Esophagus muscularis mucosa (tissue), 4 donors: ENCODE measurements around the gene SLC10A2. TPM values are rescaled to one million over a fixed set of nuclear protein-coding genes. Genes with fewer than 3 reads are reported as not detected.

ENCODE experiments used
- DNase-seq: peaks from one replicate; pipeline ENCODE4 v3.0.0-alpha.2; 2017; ENCODE audit errors: extremely low spot score
- H3K27ac ChIP-seq, 4 donors: fragments of 200-600 bp; sonication (generic); replicated peaks in 1 of 4; 1 replicate in 3 of 4; 2 replicates in 1 of 4; pipeline ENCODE4 v1.5.1; 2016 to 2019; ENCODE audit warnings: mild to moderate bottlenecking in 1 of 4
- H3K27me3 ChIP-seq, 4 donors: fragments of 200-600 bp; sonication (generic); one replicate each; pipeline versions ENCODE4 v1.5.1 to v1.6.0; 2016 to 2019
- H3K36me3 ChIP-seq, 4 donors: fragments of 200-600 bp; sonication (generic); one replicate each; pipeline ENCODE4 v1.5.1; 2016 to 2019
- H3K4me1 ChIP-seq, 4 donors: fragments of 200-600 bp; sonication (generic); one replicate each; pipeline ENCODE4 v1.5.1; 2016 to 2019
- H3K4me3 ChIP-seq, 4 donors: fragments of 200-600 bp; sonication (generic); 1 replicate in 2 of 4; 2 replicates in 2 of 4; pipeline ENCODE4 v1.5.1; 2016 to 2019; ENCODE audit warnings: mild to moderate bottlenecking in 4 of 4, moderate library complexity in 1 of 4
- H3K9me3 ChIP-seq, 4 donors: fragments of 200-600 bp; sonication (generic); 1 replicate in 3 of 4; 2 replicates in 1 of 4; pipeline ENCODE4 v1.5.1; 2016 to 2019
- EP300 ChIP-seq: sonication (generic); formaldehyde crosslinking; IDR thresholded peaks from one replicate; pipeline ENCODE4 v1.6.1; 2017; ENCODE audit warnings: antibody characterized with exemption
- POLR2A ChIP-seq: fragments of 450-650 bp; IDR thresholded peaks from one replicate; pipeline ENCODE4 v1.6.1; 2017; ENCODE audit warnings: antibody characterized with exemption, moderate library complexity, mild to moderate bottlenecking, low read depth
- POLR2AphosphoS5 ChIP-seq, 2 donors: sonication (generic); formaldehyde crosslinking; IDR thresholded peaks; one replicate each; pipeline ENCODE4 v1.6.1; 2017; ENCODE audit warnings: antibody characterized with exemption in 2 of 2
- whole genome bisulfite sequencing: methylation state at CpG from one replicate; pipeline ENCODE4 v1.1.5; 2018; 5-methylcytosine and 5-hydroxymethylcytosine counted together
- intact Hi-C: fragments of 100-400 bp; cut with DNase I; formaldehyde crosslinking; loops from one replicate; pipeline ENCODE4 v1.15.1; 2023
- total RNA-seq, 4 donors: library from RNA; depleted of rRNA; stranded (reverse); fragments of >200 nt; gene quantifications; one replicate each; pipeline versions ENCODE4 v1.1.0 to v1.2.1, GENCODE V29; 2016
- TF ChIP-seq, protein P1 (sequence below), 3 experiments: fragments of 200-600 bp in 2 of 3; fragments of 450-650 bp in 1 of 3; sonication (generic) in 2 of 3; IDR thresholded peaks; one replicate each; pipeline ENCODE4 v1.5.1; 2017 to 2019; ENCODE audit warnings: antibody characterized with exemption in 3 of 3, mild to moderate bottlenecking in 2 of 3, moderate library complexity in 1 of 3

Gene SLC10A2
- total RNA-seq, 4 donors from 2014 or later, result not detected

DNA sequence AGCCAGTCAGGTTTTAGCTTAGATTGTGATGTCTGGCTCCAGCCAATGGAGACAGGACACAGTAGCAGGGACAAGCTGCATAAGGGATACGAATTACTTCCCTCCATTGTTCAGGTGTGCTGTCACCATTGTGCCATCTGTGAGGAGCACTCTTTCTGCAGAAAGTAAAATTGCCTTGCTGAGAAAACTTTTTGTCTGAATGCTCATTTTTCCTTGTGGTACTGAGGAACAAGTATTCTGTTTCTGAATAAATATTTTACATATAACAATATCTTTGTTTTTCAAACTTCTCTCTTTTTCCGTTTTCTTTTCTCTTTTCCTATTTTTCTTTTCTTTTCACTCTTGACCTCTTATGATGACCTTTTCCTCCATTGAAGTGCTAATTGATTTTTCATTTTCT lies 10.2 kb downstream of the SLC10A2 start:
- no peaks in the 10 kb centered on the region for H3K4me1 ChIP-seq
- intact Hi-C loops, result no loop called here

DNA sequence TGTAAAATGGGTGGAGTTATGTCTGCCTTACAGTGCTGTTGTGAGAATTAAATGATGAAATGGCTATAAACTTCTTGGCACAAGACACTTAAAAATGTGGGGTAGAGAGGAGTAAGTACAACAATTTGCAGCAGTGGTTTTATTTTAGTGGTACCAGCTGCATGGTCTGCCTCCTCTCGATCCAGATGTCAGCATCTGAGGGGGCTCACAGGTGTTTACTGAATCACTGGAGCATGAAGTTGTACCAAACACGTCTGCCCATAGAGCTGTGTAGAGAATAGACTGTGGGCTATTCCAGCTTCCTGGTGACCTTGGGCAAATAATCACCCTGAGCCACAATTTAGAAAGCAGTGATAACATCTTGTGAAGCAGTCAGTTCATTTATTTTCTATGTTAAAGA lies 11.1 kb downstream of the SLC10A2 start:
- no peak overlapping the region for H3K4me3 ChIP-seq
- intact Hi-C loops, result no loop called here
- DNase-seq, result no peak
- H3K4me1 ChIP-seq, result no peaks in the 10 kb centered on the region
- TF ChIP-seq, protein P1, sequence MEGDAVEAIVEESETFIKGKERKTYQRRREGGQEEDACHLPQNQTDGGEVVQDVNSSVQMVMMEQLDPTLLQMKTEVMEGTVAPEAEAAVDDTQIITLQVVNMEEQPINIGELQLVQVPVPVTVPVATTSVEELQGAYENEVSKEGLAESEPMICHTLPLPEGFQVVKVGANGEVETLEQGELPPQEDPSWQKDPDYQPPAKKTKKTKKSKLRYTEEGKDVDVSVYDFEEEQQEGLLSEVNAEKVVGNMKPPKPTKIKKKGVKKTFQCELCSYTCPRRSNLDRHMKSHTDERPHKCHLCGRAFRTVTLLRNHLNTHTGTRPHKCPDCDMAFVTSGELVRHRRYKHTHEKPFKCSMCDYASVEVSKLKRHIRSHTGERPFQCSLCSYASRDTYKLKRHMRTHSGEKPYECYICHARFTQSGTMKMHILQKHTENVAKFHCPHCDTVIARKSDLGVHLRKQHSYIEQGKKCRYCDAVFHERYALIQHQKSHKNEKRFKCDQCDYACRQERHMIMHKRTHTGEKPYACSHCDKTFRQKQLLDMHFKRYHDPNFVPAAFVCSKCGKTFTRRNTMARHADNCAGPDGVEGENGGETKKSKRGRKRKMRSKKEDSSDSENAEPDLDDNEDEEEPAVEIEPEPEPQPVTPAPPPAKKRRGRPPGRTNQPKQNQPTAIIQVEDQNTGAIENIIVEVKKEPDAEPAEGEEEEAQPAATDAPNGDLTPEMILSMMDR (IDR thresholded peaks at IDR 0.05), result no peak
- TF ChIP-seq POLR2A, result no peak
- TF ChIP-seq POLR2AphosphoS5 (IDR thresholded peaks at IDR 0.05), result no peak
- TF ChIP-seq EP300, result no peak
- WGBS, result 63% methylated on average over 2 of the region's 2 CpGs
- H3K9me3 ChIP-seq, result peaks cover 0 to 35% (median 10%) of the 10 kb centered on the region in 4 donors
- no peak overlapping the region for H3K27ac ChIP-seq
- no peaks in the 10 kb centered on the region for H3K27me3 ChIP-seq
- no peaks in the 10 kb centered on the region for H3K36me3 ChIP-seq

More for the DNA sequence above, 10.2 kb downstream of the SLC10A2 start:
- TF ChIP-seq POLR2A (no peak), POLR2AphosphoS5 (IDR thresholded peaks at IDR 0.05) (no peak), EP300 (no peak)
- TF ChIP-seq, protein P1 (IDR thresholded peaks at IDR 0.05), result no peak
- Histone ChIP-seq H3K9me3 (peaks cover 0 to 35% (median 10%) of the 10 kb centered on the region in 4 donors), H3K4me3 (no peak overlapping the region), H3K27me3 (no peaks in the 10 kb centered on the region), H3K27ac (no peak overlapping the region), H3K36me3 (no peaks in the 10 kb centered on the region)
- no peak for DNase-seq
- WGBS, result 92% methylated on average over 2 of the region's 2 CpGs

GRCh38 chr13:103046676-103047075 lies 19.5 kb downstream of the SLC10A2 start:
- Histone ChIP-seq H3K9me3 (no peaks in the 10 kb centered on the region), H3K4me1 (no peaks in the 10 kb centered on the region), H3K27me3 (no peaks in the 10 kb centered on the region), H3K36me3 (no peaks in the 10 kb centered on the region), H3K4me3 (no peak overlapping the region), H3K27ac (no peak overlapping the region)
- no peak for TF ChIP-seq POLR2A
- no peak for TF ChIP-seq POLR2AphosphoS5 (IDR thresholded peaks at IDR 0.05)
- TF ChIP-seq, protein P1 (IDR thresholded peaks at IDR 0.05), result no peak
- TF ChIP-seq EP300, result no peak
- intact Hi-C loops, result no loop called here
- no peak for DNase-seq
- WGBS, result 83% methylated on average over 4 of the region's 4 CpGs

GRCh38 chr13:103044056-103044455 lies 22.2 kb downstream of the SLC10A2 start:
- no peak for DNase-seq
- WGBS, result 90% methylated on average over 3 of the region's 3 CpGs
- intact Hi-C loops, result no loop called here

More at GRCh38 chr13:103044056-103044455, 22.2 kb downstream of the SLC10A2 start:
- H3K9me3 ChIP-seq, result no peaks in the 10 kb centered on the region
- H3K4me1 ChIP-seq, result no peaks in the 10 kb centered on the region
- TF ChIP-seq EP300 (no peak), POLR2A (no peak), POLR2AphosphoS5 (IDR thresholded peaks at IDR 0.05) (no peak)
- TF ChIP-seq, protein P1 (IDR thresholded peaks at IDR 0.05), result no peak
- no peaks in the 10 kb centered on the region for H3K27me3 ChIP-seq
- H3K4me3 ChIP-seq, result no peak overlapping the region
- no peaks in the 10 kb centered on the region for H3K36me3 ChIP-seq
- H3K27ac ChIP-seq, result no peak overlapping the region
